Body of pancreas (tissue), 4 donors: Measurements from ENCODE around the gene DCLRE1C. TPM values are rescaled to one million over a fixed set of nuclear protein-coding genes. Genes with fewer than 3 reads are reported as not detected.

Experiments
- ATAC-seq: fragments of 150-250 bp; one replicate; pipeline ENCODE4 v1.9.1; 2016
- DNase-seq, 4 donors: peaks; one replicate each; pipeline ENCODE4 v3.0.0-alpha.2; 2019
- H3K27ac ChIP-seq, 4 donors: fragments of 200-600 bp; sonication (generic); 1 replicate in 3 of 4; 2 replicates in 1 of 4; pipeline versions ENCODE4 v1.5.1 to v1.6.1; 2016 to 2019; ENCODE audit warnings: mild to moderate bottlenecking in 1 of 4, mixed read lengths in 1 of 4, moderate library complexity in 1 of 4
- H3K27me3 ChIP-seq, 2 donors: fragments of 200-600 bp; sonication (generic); one replicate each; pipeline ENCODE4 v1.6.0; 2016; ENCODE audit warnings: mild to moderate bottlenecking in 1 of 2
- H3K36me3 ChIP-seq, 2 donors: fragments of 200-600 bp; sonication (generic); replicated peaks in 1 of 2; 2 replicates each; pipeline ENCODE4 v1.5.1; 2016; ENCODE audit warnings: low read depth in 2 of 2; ENCODE audit not compliant: insufficient read depth in 1 of 2
- H3K4me1 ChIP-seq: fragments of 200-600 bp; sonication (generic); one replicate; pipeline ENCODE4 v1.6.0; 2016
- H3K4me3 ChIP-seq, 2 donors: fragments of 200-600 bp; sonication (generic); 1 replicate in 1 of 2; 2 replicates in 1 of 2; pipeline ENCODE4 v1.5.1; 2016 to 2019
- H3K9me3 ChIP-seq, 3 donors: fragments of 200-600 bp; sonication (generic); 1 replicate in 2 of 3; 2 replicates in 1 of 3; pipeline ENCODE4 v1.5.1; 2016
- POLR2A ChIP-seq, 3 donors: fragments of 450-650 bp; IDR thresholded peaks; one replicate each; pipeline ENCODE4 v1.6.1; 2016; ENCODE audit warnings: antibody characterized with exemption in 3 of 3, mild to moderate bottlenecking in 2 of 3
- WGBS, 2 donors: methylation state at CpG; one replicate each; pipeline ENCODE4 v1.1.5; 2017; 5-methylcytosine and 5-hydroxymethylcytosine counted together
- intact Hi-C: fragments of 100-400 bp; cut with DNase I; formaldehyde crosslinking; loops from one replicate; pipeline ENCODE4 v1.15.1; 2023
- total RNA-seq, 2 donors: library from RNA; depleted of rRNA; stranded (reverse); fragments of >200 nt; gene quantifications; one replicate each; pipeline ENCODE4 v1.1.0, GENCODE V29; 2016
- TF ChIP-seq, protein P1 (sequence below), 7 experiments: fragments of 450-650 bp in 4 of 7; fragments of 200-600 bp in 3 of 7; sonication (generic) in 3 of 7; IDR thresholded peaks; one replicate each; pipeline ENCODE4 v1.5.1; 2016 to 2019; ENCODE audit warnings: antibody characterized with exemption in 7 of 7

Gene DCLRE1C
- total RNA-seq, 2 donors from 2014 or later = 4.7 to 10.9 TPM

DNA sequence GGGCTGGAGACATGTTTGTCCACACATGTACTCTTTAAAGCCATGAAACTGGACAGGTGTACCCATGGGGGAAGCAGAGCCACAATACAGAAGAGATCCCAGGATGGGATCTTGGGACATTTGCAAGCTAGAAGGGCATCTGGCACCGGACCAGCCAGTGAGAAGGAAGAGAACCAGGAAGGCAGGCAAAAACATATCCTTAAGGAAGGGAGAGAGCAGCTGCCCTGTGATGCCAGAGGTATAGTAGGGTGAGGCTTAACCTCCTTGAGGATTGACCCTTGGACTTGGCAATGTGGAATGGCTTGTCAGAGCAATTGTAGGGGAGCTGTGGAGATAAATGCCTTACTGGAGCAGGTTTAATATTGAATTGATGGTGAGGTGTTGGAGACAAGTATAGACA is 93.1 kb downstream of the DCLRE1C start:
- H3K27me3 ChIP-seq = no peaks in the 10 kb centered on the region

GRCh38 chr10:14859775-14860174 is 94.1 kb downstream of the DCLRE1C start:
- DNase-seq (no peak), ATAC-seq (peak; percentile 40)
- no peaks in the 10 kb centered on the region for H3K9me3 ChIP-seq
- intact Hi-C loops = no loop called here
- peaks cover 29% of the 10 kb centered on the region for H3K4me1 ChIP-seq
- H3K36me3 ChIP-seq = no peaks in the 10 kb centered on the region
- peak overlapping the region in 3 of 4 donors; percentile 19 to 61 (median 53) for H3K27ac ChIP-seq
- H3K27me3 ChIP-seq = no peaks in the 10 kb centered on the region
- TF ChIP-seq, protein P1, sequence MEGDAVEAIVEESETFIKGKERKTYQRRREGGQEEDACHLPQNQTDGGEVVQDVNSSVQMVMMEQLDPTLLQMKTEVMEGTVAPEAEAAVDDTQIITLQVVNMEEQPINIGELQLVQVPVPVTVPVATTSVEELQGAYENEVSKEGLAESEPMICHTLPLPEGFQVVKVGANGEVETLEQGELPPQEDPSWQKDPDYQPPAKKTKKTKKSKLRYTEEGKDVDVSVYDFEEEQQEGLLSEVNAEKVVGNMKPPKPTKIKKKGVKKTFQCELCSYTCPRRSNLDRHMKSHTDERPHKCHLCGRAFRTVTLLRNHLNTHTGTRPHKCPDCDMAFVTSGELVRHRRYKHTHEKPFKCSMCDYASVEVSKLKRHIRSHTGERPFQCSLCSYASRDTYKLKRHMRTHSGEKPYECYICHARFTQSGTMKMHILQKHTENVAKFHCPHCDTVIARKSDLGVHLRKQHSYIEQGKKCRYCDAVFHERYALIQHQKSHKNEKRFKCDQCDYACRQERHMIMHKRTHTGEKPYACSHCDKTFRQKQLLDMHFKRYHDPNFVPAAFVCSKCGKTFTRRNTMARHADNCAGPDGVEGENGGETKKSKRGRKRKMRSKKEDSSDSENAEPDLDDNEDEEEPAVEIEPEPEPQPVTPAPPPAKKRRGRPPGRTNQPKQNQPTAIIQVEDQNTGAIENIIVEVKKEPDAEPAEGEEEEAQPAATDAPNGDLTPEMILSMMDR (IDR thresholded peaks at IDR 0.05) = no peak
- no peak for TF ChIP-seq POLR2A (IDR thresholded peaks at IDR 0.05)
- H3K4me3 ChIP-seq = no peak overlapping the region

More for the DNA sequence above, 93.1 kb downstream of the DCLRE1C start:
- Histone ChIP-seq H3K9me3 (no peaks in the 10 kb centered on the region), H3K4me1 (peaks cover 29% of the 10 kb centered on the region), H3K36me3 (no peaks in the 10 kb centered on the region), H3K27ac (peak overlapping the region in 2 of 4 donors; percentile 53 to 61), H3K4me3 (no peak overlapping the region)
- TF ChIP-seq, protein P1 (IDR thresholded peaks at IDR 0.05) = no peak
- TF ChIP-seq POLR2A (IDR thresholded peaks at IDR 0.05) = no peak
- ATAC-seq = peak; percentile 45
- peak; percentile 27 to 69 (median 34) for DNase-seq
- intact Hi-C loops = no loop called here
- 73 to 100% methylated on average over 1 of the region's 1 CpG for WGBS, 2 donors

DNA sequence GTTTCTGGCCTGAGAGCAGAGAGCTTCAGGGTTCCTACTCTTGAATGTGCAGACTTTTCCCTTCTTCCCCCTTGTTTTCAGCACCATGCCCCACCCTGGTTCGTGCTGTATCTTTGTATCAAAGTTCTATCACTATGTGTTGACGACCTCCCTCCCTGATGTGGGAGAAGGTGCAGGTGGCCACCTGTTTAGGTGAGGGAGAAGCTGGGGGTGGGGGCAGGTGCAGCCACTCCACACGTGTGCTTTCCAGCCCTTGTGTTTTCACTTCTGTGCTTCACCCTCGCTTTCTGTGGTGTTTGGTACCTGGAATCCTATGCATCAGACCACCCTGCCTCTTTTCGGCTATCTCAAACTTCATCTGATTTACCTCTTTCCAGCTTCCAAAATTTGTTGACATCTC is 94.9 kb downstream of the DCLRE1C start:
- no peaks in the 10 kb centered on the region for H3K36me3 ChIP-seq
- no peak overlapping the region for H3K4me3 ChIP-seq
- peak overlapping the region in 3 of 4 donors; percentile 8 to 61 (median 19) for H3K27ac ChIP-seq
- ATAC-seq (peak; percentile 55), DNase-seq (peak in 3 of 4 donors; percentile 13 to 65 (median 27))
- intact Hi-C loops = no loop called here
- no peaks in the 10 kb centered on the region for H3K27me3 ChIP-seq
- 26 to 49% methylated on average over 5 of the region's 5 CpGs for WGBS, 2 donors
- no peaks in the 10 kb centered on the region for H3K9me3 ChIP-seq
- TF ChIP-seq, protein P1 (IDR thresholded peaks at IDR 0.05) = no peak
- TF ChIP-seq POLR2A (IDR thresholded peaks at IDR 0.05) = no peak
- peaks cover 29% of the 10 kb centered on the region for H3K4me1 ChIP-seq

GRCh38 chr10:14858338-14858960 is 95.4 kb downstream of the DCLRE1C start:
- DNase-seq (no peak), ATAC-seq (peak; percentile 30)
- Histone ChIP-seq H3K4me3 (no peak overlapping the region), H3K27me3 (no peaks in the 10 kb centered on the region), H3K4me1 (peaks cover 29% of the 10 kb centered on the region), H3K36me3 (no peaks in the 10 kb centered on the region), H3K27ac (peak overlapping the region in 3 of 4 donors; percentile 2 to 61 (median 19)), H3K9me3 (no peaks in the 10 kb centered on the region)
- WGBS, 2 donors = 71 to 83% methylated on average over 6 of the region's 6 CpGs
- intact Hi-C loops = no loop called here
- TF ChIP-seq, protein P1 (IDR thresholded peaks at IDR 0.05) = no peak
- no peak for TF ChIP-seq POLR2A (IDR thresholded peaks at IDR 0.05)

GRCh38 chr10:14855453-14855852 is 98.4 kb downstream of the DCLRE1C start:
- no peaks in the 10 kb centered on the region for H3K9me3 ChIP-seq
- no peaks in the 10 kb centered on the region for H3K36me3 ChIP-seq
- no peak overlapping the region for H3K4me3 ChIP-seq
- WGBS, 2 donors = 79 to 94% methylated on average over 1 of the region's 1 CpG
- no peak for ATAC-seq
- H3K4me1 ChIP-seq = peaks cover 22% of the 10 kb centered on the region
- no peak overlapping the region for H3K27ac ChIP-seq
- TF ChIP-seq, protein P1 (IDR thresholded peaks at IDR 0.05) = no peak
- no peak for TF ChIP-seq POLR2A (IDR thresholded peaks at IDR 0.05)
- intact Hi-C loops = no loop called here
- no peaks in the 10 kb centered on the region for H3K27me3 ChIP-seq
- DNase-seq = no peak
